ENCODE results near the gene NUMB.
"Not testable (repeated sequence)": the region's sequence is repeated elsewhere in the genome, so short reads cannot be mapped to it uniquely, and the experiment has no call there.

The NUMB gene

DNA sequence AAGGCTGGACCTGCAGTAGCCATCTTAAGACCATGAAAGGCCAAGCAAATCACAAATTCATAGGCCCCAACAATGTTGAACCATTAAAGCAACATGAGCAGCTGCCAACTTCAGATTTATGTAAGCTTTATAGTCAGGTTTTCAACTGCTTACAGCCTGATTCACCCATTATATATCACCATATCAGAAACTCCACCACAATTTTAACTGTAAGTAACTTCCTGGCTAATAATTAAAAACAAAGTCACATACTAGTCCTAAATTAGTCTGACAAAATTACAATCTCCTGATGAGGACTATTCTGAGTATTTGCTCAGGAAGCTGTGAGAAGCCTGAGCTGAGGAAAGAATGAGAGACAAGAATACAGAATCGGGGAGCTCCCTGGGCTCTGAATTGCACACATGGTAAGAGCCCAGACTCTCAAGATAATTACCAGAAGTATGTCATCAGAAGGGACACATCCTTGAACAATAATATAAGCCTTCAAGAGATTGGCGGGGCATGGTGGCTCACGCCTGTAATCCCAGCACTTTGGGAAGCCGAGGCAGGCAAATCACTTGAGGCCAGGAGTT, 55.1 kb downstream of the NUMB start:
- DNase-seq: no peak

- DNase-seq: no peak
These were observed 55.8 kb downstream of the NUMB start for GRCh38 chr14:73402579-73402978.

GRCh38 chr14:73397810-73398209, 60.5 kb downstream of the NUMB start:
- DNase-seq: no peak

GRCh38 chr14:73394317-73394716, 64.0 kb downstream of the NUMB start:
- DNase-seq: no peak

DNA sequence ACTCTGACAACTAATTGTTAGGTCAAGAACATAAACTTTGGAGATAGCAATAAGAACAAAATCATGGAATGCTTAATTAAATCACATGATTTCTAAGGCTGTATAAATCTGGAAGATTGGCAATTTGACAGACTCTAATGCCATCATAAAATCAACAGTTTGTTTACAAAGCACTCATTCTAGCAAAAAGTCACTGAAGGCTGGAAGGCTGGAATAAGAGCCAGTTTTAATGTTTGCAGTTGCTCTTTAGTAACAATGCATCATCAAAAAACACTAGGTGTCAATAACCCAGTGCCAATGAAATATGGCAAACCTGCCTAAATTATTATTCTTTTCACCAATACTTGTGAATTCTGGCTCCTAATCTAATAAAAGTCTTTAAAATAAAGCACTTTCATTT, 65.0 kb downstream of the NUMB start:
- no peak for DNase-seq

DNA sequence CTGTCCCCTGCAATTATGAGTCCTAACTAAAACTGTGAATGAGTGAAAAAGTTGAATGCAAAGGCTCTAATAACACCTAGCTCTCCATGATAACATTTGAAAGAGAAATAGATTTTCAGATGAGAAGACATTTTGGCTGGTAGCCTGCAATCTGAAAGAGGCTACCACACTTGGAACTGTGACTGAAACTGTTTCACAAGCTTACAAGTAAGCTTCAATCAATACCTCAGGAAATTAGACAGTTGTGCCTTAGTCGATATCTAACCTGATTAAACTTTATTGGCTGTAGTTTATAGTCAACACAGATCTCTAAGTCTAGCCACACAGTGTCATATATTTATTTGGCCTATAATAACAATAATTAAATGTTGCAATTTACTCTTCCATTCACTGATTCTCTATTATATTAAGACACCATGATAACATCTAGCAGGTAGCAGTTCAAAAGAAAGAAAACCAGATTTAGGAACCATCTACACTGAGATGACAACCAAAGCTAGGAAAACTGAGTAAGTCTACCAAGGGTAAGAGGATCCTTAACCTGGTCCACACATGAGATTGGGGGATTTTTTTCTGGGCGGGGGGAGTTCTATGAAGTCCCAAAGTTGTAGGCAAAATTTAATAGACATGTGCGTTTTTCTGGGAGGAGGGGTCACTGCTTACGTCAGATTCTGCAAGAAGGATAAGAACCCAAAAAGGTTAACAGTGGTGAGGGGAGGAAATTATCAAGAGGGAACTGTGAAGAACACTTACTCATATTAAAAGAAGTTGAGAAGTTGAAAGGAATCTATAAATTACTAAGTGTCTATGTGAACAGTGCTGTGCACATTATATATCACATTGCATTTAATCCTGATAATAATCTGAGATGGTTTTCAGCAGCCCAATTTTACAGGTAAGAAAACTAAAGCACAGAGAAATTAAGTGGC, 65.8 kb downstream of the NUMB start:
- no peak for DNase-seq

GRCh38 chr14:73387860-73388259, 70.5 kb downstream of the NUMB start:
- not testable (repeated sequence) for DNase-seq

GRCh38 chr14:73386342-73386741, 72.0 kb downstream of the NUMB start:
- no peak for DNase-seq

DNA sequence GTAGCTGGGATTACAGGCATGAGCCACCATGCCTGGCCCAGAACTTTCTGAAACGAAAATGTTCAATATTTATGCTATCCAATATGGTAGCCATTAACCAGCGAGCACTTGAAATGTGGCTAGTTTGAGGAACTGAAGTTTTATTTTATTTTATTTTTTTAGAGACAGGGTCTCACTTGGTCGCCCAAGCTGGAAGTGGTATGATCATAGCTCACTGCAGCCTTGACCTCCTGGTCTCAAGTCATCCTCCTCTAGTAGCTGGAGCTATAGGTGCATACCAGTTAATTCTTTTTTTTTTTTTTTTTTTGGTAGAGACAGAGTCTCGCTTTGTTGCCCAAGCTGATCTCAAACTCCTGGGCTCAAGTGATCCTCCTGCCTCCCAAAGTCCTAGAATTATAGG, 73.3 kb downstream of the NUMB start:
- DNase-seq: not testable (repeated sequence)

- no peak for DNase-seq
These were observed 75.0 kb downstream of the NUMB start for GRCh38 chr14:73383356-73383755.

DNA sequence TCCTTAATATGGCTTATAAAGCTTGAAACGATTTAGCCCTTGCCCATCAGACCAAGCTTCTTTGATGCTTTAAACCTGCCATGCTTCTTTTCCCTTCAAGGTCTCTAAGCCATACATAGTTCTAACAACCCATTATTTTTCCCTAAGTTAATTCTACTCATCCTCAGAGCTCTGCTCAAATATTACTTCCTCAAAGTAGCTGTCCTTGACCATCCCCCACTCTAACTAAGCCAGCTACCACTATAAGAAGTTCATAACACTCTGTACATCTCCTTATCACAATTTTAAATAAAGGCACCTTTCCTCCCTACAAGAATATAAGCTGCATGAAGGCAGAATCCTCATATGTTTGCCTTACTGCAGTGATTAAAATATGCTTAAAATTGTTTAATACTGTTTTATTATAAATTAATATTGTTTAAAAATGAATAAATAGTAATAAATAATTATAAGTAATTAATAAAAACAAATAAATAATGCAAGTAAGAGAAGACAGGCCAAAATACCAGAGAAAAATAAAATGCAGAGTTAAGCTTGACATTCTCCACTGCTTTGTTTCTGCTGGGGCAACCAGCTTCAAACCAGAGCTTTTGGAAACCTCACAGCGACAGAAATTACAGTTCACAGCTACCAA, 76.8 kb downstream of the NUMB start:
- peak; percentile 77 for DNase-seq

DNA sequence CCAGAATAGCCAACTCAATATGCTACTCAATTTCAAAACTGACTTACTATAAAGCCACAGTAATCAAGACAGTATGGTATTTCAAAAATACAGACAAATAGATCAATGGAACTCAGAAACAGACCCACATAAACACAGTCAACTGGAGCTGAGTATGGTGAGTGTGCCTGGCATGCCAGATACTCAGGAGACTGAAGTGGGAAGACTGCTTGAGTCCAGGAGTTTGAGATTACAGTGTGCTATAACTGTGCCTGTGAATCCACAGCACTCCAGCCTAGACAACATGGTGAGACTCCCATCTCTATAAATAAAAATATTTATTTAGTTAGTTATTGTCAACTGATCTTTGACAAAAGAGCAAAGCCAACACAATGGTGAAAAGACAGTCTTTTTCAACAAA, 81.8 kb downstream of the NUMB start:
- no peak for DNase-seq

GRCh38 chr14:73375861-73376260, 82.5 kb downstream of the NUMB start:
- no peak for DNase-seq

- no peak for DNase-seq
These were observed 84.1 kb downstream of the NUMB start for GRCh38 chr14:73374218-73374617.

DNA sequence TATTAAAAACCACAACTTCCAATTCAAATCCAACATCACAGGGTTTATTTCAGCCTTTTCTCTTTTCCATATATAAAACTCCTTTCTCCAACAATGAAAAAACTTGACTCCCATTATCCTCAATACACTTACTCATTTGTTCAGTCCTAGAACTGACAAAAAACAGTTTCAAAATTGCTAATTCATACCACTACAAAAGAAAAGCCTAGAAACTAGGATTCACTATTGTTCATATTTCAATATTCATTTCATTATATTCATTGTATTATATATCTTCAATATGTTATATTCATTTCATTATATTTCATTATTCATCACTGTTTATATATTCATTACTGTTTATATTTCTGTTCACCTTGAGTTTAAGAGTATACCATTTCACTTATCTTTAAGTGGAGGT, 85.8 kb downstream of the NUMB start:
- no peak for DNase-seq

DNA sequence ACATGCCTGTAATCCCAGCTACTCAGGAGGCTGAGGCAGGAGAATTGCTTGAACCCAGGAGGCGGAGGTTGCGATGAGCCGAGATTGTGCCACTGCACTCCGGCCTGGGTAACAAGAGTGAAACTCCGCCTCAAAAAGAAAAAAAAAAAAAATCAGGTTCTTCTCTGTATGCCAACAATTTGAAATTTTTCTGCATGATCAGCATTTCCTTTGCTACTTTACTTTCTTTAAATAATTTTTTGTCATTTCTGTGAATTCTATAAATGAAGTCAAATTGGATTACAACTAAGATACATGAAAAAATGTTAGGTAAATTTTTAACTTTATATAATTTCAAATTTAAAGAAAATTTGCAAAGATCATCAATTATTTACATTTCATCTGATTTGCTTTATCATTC, 87.8 kb downstream of the NUMB start:
- DNase-seq: no peak

DNA sequence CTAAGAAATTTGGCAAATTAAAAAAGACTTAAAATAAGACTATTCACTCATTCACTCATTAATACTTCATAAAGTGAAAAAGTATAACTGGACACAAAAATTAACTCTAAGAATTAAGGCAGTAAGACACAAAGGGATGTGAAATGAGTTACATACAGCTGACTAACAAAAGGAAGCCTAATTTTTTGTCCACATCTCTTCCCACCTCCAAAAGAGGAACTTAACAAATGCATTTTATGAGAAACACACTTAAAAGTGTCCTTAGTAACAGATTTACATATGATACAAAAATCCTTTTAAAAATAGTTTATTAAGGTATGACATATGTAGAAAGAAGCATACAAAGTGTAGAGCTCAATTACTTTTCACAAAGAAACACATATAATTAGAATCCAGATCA, 88.9 kb downstream of the NUMB start:
- peak; percentile 43 for DNase-seq

DNA sequence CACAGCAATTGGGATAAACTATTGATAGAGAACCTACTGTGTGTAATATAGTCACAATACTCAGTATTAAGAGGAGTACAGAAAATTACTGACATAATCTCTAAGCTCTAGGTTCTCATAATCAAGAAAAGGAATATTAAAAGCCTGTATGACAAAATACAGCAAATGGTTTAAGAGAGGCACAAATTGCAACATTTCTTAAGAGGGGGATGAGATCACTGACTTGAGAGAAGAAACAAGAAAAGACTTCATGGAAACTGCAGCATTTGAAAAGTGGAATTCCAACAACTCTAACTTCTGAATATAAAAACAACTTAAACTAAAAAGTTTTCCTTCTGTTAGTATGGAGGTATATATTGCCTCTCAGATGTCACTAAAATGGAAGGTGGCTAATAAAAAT, 89.7 kb downstream of the NUMB start:
- no peak for DNase-seq

- no peak for DNase-seq
These were observed 92.6 kb downstream of the NUMB start for GRCh38 chr14:73365727-73366126.

DNA sequence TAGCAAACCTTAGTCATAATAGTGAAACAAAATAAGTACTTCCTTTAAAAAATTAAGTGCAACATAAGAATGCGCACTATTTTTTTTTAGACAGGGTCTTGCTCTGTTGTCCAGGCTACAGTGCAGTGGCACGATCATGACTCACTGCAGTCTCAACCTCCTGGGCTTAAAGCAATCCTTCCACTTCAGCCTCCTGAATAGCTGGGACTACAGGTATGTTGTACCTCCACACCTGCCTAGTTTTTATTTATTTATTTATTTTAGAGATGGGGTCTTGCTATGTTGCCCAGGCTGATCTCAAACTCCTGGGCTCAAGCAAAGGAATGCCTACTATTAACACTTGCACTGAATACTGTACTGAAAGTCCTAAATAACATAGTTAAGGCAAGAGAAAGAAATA, 93.8 kb downstream of the NUMB start:
- DNase-seq: no peak

DNA sequence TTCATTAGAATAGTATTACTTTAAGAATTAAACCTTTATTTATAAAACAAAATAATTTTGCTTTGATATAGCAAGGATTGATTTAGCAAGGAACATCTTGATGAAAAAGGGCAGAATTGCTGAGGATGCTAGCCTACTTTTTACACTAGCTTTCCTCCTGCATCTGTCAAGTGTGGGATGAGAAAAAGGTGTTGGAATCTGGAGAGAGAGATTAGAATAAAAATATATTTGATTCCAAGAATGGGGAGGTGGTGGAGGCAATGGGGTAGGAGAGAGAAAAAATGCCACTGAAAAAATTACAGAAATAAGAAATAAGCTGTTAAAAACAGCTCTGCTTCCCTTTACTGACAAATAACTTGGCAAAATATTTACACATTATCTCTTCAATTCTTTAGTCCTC, 98.9 kb downstream of the NUMB start:
- DNase-seq: no peak

DNA sequence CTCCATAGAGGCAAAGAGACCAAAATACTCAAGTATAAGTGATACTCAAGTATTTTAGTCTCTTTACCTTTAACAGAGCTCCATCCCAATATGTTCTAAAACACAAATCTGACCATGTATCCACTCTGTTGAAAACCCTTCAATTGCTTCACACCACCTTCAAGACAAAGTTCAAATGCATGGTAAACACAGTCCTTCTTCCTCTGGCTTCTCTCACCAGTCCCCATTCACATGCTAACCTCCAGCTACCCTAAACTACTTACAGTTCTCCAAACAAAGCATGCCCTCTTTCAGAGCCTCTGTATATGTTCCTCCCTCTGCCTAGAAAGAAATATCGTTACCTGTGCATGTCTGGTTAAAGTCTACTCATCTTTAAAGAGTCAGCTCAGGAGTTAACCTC, 100.2 kb downstream of the NUMB start:
- DNase-seq: no peak

DNA sequence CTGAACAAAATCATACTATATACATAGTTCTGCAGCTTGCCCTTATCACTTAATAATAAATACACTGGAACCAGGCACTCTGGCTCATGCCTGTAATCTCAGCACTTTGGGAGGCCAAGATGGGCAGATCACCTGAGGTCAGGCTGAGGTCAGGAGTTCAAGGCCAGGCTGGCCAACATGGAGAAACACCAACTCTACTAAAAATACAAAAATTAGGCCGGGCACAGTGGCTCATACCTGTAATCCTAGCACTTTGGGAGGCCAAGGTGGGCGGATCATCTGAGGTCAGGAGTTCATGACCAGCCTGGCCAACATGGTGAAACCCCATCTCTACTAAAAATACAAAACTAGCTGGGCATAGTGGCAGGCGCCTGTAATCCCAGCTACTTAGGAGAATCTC, 109.3 kb downstream of the NUMB start:
- not testable (repeated sequence) for DNase-seq

DNA sequence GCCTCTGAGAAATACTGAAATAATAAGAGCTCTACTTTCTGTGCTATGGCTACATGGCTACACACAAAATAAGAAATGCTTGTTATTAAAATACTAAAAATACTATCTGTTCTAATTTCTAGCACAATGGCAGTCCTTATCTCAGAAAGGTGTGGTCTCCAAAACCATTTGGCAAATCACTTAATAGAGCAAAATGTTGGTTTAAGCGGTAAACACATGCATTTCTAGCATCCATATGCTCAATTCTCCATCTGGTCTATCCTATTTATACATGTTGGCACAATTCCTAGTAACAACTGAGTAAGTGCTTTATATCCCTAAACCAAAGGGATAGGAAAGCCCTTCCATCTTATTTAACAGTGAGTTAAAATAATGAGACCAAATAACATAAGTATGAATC, 114.0 kb downstream of the NUMB start:
- no peak for DNase-seq

All from hematopoietic multipotent progenitor cell treated with erythropoietin and hydrocortisone succinate and interleukin-3 and kit ligand, for 4 days (in vitro differentiated cells).